ENCODE results near the gene PRSS53.
A peak's percentile ranks its signal among the peaks of the same experiment; 100 is the strongest.
"Not testable (repeated sequence)": the region's sequence is repeated elsewhere in the genome, so short reads cannot be mapped to it uniquely, and the experiment has no call there.

Gene PRSS53

GRCh38 chr16:31117384-31118222 lies 28.9 kb upstream of the PRSS53 start, which contains the start of gene KAT8:
TSS of gene KAT8 (plus strand) at chr16:31117664. CDS start at chr16:31117682, 18 bp downstream.
- DNase-seq = peak; percentile 84

- no peak for DNase-seq
Measured at GRCh38 chr16:31114468-31114867, 25.7 kb upstream of the PRSS53 start.

- DNase-seq = no peak
Measured at GRCh38 chr16:31113121-31114120, 24.7 kb upstream of the PRSS53 start.

- no peak for DNase-seq
Measured at GRCh38 chr16:31112711-31113110, 24.0 kb upstream of the PRSS53 start.

GRCh38 chr16:31111881-31112466 lies 23.2 kb upstream of the PRSS53 start:
- DNase-seq = no peak

GRCh38 chr16:31110106-31111034 lies 21.6 kb upstream of the PRSS53 start:
- no peak for DNase-seq

GRCh38 chr16:31109622-31110021 lies 20.9 kb upstream of the PRSS53 start:
- no peak for DNase-seq

- DNase-seq = no peak
Measured at GRCh38 chr16:31108794-31109558, 20.2 kb upstream of the PRSS53 start.

GRCh38 chr16:31108035-31108793 lies 19.5 kb upstream of the PRSS53 start, which contains the start of gene BCKDK:
TSS of gene BCKDK (plus strand) at chr16:31108386. CDS start at chr16:31109224, 838 bp downstream.
- DNase-seq = peak; percentile 85

- no peak for DNase-seq
Measured at GRCh38 chr16:31107465-31107867, 18.7 kb upstream of the PRSS53 start.

GRCh38 chr16:31106509-31107464 lies 18.0 kb upstream of the PRSS53 start:
- no peak for DNase-seq

GRCh38 chr16:31105677-31106213 lies 17.0 kb upstream of the PRSS53 start:
- peak; percentile 67 for DNase-seq

GRCh38 chr16:31100876-31101641 lies 12.3 kb upstream of the PRSS53 start:
- not testable (repeated sequence) for DNase-seq

GRCh38 chr16:31099860-31100638 lies 11.3 kb upstream of the PRSS53 start:
- no peak for DNase-seq

- DNase-seq = peak; percentile 73
Measured at GRCh38 chr16:31094424-31095120, 5.8 kb upstream of the PRSS53 start, which contains the start of gene VKORC1. TSS of gene VKORC1 (minus strand) at chr16:31094797. CDS start at chr16:31094729, 68 bp downstream.

GRCh38 chr16:31094088-31094423 lies 5.3 kb upstream of the PRSS53 start:
- DNase-seq = no peak
